NCI-H2029 treated with DMSO at 0.1 percent for 48 hours (cell line): ENCODE data around the gene ZNF254.
"Not testable (repeated sequence)": the region's sequence is repeated elsewhere in the genome, so short reads cannot be mapped to it uniquely, and the experiment has no call there.

Experiments used
- DNase-seq: peaks from one replicate; lab custom pipeline; 2025; lab: John Stamatoyannopoulos, UW

Gene ZNF254

GRCh38 chr19:24072720-24073119 lies 14.3 kb upstream of the ZNF254 start:
- DNase-seq = no peak

DNA sequence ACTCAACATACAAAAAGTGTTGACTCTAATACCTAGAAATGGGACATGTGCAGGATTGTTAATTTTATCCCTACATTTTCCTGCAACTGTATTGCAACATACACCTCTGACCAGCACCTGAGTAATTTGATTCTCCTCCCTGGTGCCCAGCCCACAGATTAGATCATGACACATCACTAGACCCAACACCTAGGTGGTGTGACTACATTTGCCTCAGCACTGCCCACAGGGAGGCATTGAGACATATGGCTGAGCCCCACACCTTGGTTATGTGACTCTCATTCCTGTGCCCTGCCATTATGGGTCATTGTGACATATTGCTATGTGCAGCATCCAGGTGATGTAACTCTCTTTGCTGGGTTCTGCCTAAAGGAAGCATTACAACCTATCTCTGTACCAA lies 13.2 kb upstream of the ZNF254 start:
- no peak for DNase-seq

DNA sequence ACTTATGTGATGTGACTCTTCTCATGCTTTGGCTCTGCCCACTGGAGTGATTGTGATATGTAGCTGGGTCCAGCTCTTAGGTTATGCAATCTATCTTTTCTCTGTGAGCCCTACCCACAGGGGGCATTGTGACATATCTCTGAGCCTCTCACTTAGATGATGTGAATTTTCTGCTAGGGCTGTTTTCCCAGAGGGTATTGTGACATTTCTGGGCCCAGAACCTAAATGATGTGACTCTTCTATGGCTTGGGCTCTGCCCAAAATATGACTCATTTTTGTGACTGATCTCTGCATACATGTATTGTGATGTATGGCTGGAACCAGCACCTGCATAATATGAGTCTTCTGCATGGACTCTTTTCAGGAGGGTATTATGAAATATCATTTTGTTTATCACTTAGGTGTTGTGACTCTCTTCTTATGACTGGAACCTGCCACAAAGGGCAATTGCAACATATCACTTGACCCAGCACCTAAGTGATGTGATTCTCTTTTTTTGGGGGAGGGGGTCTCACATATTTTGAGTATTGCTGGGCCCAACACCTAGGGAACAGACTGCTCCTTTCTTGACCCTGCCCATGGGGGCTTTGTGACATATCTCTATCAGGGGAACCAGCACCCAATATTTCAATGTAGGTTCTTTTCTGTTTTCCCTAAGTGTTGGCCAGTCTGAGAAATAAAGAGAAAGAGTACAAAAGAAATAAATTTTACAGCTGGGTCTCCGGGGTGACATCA lies 12.1 kb upstream of the ZNF254 start:
- no peak for DNase-seq

- not testable (repeated sequence) for DNase-seq
Observed at GRCh38 chr19:24075530-24075929, 11.5 kb upstream of the ZNF254 start.

DNA sequence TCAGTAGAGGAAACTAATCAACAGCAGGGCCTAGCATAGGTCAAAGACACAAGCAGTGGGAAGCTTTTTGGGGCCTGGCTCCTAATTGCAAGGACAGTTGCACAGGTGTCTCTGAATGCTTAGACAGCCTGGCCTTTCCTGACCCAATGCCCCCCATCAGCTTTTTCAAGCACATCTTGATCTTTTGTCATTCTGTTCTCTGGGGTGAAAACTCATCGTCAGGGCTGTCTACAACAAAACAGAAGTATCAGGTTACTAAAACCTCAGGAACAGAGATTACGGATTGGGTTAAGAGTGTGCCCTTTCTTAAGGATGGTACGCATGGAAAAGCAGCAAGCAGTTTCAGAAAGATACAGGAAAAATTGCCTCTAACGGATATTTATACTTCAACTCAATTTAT lies 8.3 kb upstream of the ZNF254 start:
- no peak for DNase-seq

GRCh38 chr19:24081056-24081455 lies 5.9 kb upstream of the ZNF254 start:
- no peak for DNase-seq

DNA sequence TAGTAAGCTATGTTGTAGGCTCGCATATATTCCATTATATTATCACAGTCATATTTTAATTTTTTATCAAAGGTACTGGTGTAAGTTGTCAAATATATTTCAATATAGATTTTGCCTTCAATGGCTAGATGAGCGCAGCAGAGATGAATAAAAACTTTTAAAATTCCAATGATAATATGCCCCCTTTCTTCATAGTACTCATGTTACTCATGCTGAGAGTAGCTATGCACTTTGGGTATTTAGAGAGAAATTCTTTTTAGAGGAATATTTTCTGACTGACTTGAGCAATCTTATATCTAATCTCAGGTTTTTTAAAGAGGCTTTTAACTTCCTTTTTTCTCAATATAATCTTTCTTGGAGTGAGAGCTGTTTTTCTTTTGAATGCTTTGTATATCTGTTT lies 11.4 kb downstream of the ZNF254 start:
- no peak for DNase-seq

GRCh38 chr19:24099829-24100228 lies 12.8 kb downstream of the ZNF254 start:
- no peak for DNase-seq

DNA sequence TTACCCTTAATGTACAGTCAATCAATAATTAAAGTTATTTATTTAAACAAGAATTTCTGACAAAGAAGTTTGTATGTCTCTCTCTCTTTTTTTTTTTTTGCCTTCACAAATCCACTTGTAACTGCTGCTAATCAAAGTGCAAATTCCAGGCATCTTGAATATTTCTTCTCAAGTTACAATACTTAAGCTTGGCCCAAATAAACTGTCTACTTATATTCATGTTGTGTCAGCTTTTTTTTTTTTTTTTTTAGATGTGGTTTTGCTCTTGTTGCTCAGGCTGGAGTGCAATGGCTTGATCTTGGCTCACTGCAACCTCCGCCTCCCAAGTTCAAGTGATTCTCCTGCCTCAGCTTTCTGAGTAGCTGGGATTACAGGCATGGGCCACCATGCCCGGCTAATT lies 13.6 kb downstream of the ZNF254 start:
- not testable (repeated sequence) for DNase-seq

DNA sequence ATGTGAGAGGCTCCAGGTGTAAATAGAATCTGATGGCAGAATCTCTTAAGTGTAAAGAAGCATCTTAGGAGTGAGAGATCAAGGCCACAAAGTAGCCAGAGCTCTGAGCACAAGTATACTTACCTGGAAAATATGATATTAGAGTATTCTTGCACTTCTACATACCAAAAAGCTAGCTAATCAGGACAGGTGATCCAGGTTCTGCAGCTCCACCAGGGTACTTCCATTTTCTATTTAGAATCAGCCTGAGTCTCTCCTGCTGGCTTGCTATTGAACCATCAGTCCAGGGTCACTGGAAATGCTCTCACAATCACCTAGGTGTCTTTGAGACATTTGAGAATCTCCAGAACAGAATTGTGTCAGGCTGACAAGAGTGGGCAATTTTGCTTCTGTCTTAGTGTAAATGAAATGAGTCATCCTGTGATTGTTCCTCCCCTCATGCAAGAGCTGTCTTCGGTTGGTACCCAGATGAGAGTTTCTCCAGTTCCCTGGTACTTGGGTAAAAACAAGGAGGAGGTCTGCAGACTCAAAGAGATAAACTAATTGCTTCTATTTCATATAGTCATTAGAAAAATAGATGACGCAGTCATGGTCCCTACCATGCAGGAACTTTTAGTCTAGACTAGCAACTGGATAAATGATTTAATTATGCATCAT lies 14.6 kb downstream of the ZNF254 start:
- DNase-seq = no peak

DNA sequence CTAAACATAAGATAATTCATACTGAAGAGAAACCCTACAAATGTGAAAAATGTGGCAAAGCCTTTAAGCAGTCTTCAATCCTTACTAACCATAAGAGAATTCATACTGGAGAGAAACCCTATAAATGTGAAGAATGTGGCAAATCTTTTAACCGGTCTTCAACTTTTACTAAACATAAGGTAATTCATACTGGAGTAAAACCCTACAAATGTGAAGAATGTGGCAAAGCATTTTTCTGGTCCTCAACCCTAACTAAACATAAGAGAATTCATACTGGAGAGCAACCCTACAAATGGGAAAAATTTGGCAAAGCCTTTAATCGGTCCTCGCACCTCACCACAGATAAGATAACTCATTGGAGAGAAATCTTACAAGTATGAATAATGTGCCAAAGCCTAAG lies 40.6 kb downstream of the ZNF254 start:
- no peak for DNase-seq

DNA sequence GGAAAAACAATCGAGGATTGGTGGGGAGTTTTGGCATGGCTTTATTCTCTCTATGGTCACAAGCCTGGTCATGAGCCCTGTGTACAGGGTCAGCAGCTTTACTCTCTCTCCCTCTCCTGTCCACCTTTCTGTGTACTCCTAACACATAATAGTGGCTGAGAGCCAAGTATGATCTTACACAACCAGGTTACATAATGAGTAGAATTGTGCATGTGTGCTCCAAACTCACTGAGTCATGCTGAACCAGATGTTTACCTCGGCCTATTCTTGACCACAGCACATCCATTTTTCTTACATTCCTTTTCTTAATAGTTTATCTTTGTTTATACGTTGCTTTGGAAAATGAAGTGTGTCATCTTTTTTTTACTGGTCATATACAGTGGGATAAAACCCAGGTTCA lies 53.1 kb downstream of the ZNF254 start:
- DNase-seq = peak; percentile 61

DNA sequence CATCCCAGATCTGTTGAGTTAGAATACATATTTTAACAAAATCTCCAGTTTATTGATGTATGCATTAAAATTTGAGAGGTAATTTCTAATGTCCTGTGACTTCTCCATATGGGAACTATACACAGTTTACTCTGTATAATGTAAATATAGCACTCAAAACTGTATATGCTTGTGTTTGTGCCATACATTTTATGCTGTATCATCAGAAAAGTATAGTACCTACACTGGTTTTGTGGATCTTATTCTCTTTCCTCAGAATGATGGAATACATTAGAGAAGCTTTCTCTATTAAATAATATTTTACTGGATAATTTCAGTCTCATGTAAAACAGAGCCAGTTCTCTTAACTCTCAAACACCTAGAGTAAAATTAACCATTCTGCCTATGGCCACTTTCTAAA lies 53.6 kb downstream of the ZNF254 start:
- no peak for DNase-seq

- no peak for DNase-seq
Observed at GRCh38 chr19:24141612-24142011, 54.6 kb downstream of the ZNF254 start.

DNA sequence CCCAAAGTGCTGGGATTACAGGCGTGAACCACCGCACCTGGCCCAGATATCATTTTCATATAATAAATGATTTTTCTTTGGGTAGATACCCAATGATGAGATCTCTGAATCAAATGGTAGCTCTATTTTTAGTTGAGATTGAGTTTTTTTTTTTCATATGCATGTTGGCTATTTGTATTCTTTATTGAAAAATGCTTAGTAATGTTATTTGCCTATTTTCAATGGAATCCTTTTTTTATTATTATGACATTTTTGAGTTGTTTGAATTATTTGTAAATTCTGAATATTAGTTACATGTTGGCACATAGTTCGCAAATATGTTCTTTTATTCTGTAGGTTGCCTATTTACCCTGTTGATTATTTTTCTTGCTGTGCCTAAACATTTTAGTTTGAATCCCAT lies 55.8 kb downstream of the ZNF254 start:
- DNase-seq = no peak

DNA sequence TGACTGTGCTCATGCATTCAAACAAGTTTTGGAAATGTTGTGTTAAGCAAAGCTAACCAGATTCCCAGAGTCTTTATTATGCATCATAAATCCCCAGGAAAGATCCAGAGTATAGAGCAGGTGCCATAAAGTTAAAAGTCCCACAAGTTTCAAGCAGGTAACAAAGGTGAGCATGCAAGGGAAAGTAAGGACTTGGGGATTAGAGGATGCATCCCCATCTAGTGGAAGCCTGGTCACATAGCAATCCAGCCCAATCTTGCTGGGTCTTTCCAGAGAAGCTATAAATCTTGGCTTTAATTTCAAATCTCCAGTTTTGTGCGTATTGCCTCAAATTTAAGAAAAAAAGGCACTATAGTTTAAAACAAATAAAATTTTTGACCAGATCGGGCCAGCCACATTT lies 72.7 kb downstream of the ZNF254 start:
- DNase-seq = no peak

DNA sequence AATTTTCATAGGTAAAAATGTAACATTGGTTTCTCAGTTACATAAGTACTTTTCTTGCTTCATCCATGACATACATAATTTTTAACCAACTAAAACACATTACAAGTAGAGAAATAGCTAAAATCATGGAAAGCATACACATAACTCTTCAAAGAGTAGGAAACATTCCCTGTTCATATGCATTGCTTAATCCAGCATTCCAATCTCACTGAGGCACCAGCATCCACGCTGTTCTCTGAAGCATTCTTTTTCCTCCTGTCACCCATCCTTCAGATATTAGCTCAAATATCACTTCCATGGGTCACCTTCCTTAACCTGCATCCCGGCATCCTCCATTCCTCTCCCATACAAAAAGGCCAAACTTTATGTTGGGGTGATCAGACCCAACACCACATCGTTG lies 79.1 kb downstream of the ZNF254 start:
- no peak for DNase-seq

DNA sequence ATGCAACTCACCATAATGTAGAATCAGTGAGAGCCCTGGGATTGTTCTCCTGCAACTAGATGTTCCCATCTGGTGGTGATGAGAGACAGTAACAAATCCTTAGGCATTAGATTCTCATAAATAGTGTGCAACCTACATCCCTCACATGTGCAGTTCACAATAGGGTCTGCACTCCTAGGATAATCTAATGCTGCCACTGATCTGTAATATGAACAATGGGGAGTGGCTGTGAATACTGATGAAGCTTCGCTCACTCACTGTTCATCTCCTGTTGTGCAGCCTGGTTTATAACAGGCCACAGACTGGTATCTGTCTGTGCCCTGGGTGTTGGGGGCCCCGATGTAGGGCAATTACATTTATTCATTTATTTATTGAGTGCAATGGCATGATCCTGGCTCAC lies 86.9 kb downstream of the ZNF254 start:
- DNase-seq = no peak

DNA sequence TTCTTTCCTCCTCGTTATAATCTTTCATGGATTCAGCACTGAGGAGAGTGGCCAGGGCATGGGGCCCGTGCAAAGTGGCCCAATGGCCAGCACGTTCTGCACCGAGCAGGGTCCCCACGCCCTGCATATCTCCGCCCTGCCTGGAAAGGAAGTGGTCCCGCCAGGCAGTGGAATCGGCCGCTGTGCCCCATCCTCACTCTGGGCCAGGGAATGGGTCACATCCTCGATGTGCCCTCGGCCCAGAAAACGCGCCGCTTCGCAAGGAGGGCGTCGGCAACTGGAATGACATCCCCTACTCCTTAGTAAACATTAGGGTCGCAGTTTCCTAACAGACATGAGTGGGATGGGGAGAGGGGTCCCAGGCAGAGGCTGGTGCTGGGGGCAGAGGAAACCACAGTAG lies 90.7 kb downstream of the ZNF254 start:
- DNase-seq = no peak

DNA sequence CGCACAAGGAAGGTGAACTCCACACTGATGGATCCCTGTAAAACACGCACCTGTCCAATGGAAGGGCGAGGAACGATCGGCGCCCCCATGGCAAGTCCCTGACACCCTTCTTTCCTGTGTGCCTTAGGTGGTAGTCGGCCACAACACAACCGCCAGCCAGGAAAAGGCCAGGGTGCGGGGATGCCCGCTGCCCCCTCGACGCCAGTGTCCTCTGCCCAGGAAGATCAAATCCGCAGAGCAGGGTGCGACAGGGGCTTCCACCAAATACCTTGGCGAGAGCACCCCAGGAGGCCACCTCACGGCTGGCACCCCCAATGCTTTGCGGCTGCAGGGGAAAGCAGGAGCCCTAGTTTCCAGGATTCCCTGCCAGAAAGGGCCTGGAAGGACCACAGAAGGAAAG lies 91.2 kb downstream of the ZNF254 start:
- no peak for DNase-seq
